ENCODE data around the gene TXNRD3.
"Not testable (repeated sequence)": the region's sequence is repeated elsewhere in the genome, so short reads cannot be mapped to it uniquely, and the experiment has no call there.

Gene TXNRD3

DNA sequence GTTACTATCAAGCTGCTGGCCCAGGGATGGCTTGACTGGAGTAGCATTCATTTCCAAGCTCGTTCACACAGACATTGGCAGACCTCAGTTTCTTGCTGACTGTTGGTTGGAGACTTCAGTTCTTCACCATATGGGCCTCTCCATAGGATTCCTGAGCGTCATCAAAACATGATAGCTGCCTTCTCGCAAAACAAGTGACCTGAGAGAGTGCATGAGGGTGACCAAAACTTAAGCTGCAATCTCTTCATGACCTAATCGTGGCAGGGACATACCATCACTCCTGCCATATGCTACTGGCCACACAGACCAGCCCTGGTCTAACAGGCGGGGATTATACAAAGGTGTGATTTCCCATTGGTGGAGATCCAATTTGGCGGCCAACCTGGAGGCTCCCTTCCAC is 50.2 kb downstream of the TXNRD3 start:
- Histone ChIP-seq H3K9ac (no peak overlapping the region), H3K9me3 (replicated peaks in 1 of 11) (no peaks in the 10 kb centered on the region), H3K4me2 (no peak overlapping the region), H3K36me3 (no peaks in the 10 kb centered on the region), H3K4me1 (peaks cover 0 to 25% (median 7%) of the 10 kb centered on the region in 10 experiments; a peak in 11 of 20 replicates), H3K4me3 (no peak overlapping the region), H4K20me1 (no peaks in the 10 kb centered on the region), H3K27ac (no peak overlapping the region), H3K27me3 (no peaks in the 10 kb centered on the region)
- TF ChIP-seq Cebpa-rat (IDR thresholded peaks at IDR 0.05), result no peak

DNA sequence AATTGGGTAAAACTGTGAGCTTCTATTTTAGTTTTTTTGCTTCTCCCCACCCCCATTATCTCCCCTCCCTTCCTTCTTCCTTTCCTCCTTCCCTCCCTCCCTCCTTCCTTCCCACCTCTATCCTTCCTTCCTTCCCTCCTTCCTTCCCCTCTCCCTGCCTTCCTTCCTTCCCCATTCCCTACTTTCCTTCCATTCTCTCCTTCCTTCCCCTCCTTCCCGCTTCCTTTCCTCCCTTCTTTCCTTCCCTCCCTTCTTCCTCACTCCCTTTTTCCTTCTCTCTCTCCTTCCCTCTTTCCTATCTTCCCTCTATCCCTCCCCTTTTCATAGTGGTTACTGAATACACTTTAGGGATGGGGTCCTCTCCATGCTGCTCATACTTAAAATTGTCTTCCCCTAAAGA is 55.8 kb downstream of the TXNRD3 start:
- no peak overlapping the region for H3K9ac ChIP-seq
- peaks cover 0 to 17% (median 0%) of the 10 kb centered on the region in 10 experiments; a peak in 6 of 20 replicates for H3K4me1 ChIP-seq
- H3K27me3 ChIP-seq, result no peaks in the 10 kb centered on the region
- H3K9me3 ChIP-seq (replicated peaks in 1 of 11), result peaks cover 0 to 7% (median 0%) of the 10 kb centered on the region in 11 experiments; a peak in 1 of 22 replicates
- H3K4me3 ChIP-seq, result no peak overlapping the region
- H3K4me2 ChIP-seq, result no peak overlapping the region
- H4K20me1 ChIP-seq, result no peaks in the 10 kb centered on the region
- no peak overlapping the region for H3K27ac ChIP-seq
- no peaks in the 10 kb centered on the region for H3K36me3 ChIP-seq
- no peak for TF ChIP-seq Cebpa-rat (IDR thresholded peaks at IDR 0.05)

DNA sequence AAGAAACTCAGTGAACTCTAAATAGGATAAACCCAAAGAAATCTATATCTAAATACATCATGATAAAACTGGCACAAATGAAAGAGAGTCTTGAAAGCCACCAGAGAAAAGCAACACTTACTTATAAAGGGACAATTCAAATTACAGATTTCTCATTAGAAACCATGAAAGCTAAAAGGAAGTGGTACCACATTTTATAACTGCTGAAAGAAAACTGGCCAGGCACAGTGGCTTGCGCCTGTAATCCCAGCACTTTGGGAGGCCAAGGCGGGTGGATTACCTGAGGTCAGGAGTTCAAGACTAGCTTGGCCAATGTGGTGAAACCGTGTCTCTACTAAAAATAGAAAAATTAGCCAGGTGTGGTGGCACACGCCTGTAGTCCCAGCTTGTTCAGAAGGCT is 59.4 kb downstream of the TXNRD3 start:
- not testable (repeated sequence) for H3K27me3 ChIP-seq, H4K20me1 ChIP-seq

DNA sequence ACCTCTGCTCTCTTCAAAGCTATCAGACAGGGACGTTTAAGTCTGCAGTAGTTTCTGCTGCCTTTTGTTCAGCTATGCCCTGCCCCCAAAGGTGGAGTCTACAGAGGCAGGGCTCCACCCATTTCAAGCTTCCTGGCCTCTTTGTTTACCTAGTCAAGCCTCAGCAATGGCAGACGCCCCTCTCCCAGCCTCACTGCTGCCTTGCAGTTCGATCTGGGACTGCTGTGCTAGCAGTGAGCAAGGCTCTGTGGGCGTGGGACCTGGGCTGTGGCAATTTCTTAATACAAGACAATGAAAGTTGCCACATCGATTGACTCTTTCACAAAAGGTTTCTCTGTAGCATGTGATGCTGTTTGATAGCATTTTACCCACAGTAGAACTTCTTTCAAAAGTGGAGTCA is 63.4 kb downstream of the TXNRD3 start:
- H3K4me1 ChIP-seq, H3K36me3 ChIP-seq, H3K27ac ChIP-seq, H3K9ac ChIP-seq, H3K4me2 ChIP-seq, H3K27me3 ChIP-seq, H3K4me3 ChIP-seq, H4K20me1 ChIP-seq: not testable (repeated sequence)
- H3K9me3 ChIP-seq (replicated peaks in 1 of 11), result peaks cover 0 to 14% (median 0%) of the 10 kb centered on the region in 11 experiments; a peak in 3 of 22 replicates

More for the DNA sequence above, 59.4 kb downstream of the TXNRD3 start:
- H3K4me2 ChIP-seq; H3K9ac ChIP-seq; H3K36me3 ChIP-seq; H3K4me1 ChIP-seq; H3K9me3 ChIP-seq (replicated peaks in 1 of 11); H3K27ac ChIP-seq; H3K4me3 ChIP-seq: not testable (repeated sequence)

DNA sequence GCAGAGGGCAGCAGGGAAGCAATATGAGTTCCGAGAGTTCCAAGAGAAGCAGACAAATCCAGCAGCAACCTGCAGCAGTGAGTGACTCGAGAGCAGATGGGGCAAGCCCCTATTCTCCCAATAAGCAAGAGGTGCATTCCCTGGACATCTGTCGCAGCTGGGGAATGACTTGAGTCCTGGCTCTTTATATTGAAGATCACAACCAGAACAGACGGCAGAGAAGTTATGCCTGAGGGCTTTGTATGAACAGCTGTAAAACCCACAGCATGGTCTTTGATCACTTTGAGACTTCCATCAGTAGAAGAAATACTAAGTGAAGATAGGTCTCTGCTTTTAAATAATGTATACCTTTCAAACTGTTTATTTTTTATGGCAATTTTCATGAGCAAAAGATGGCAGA is 72.6 kb downstream of the TXNRD3 start:
- Histone ChIP-seq H3K36me3 (no peaks in the 10 kb centered on the region), H4K20me1 (no peaks in the 10 kb centered on the region; a peak in 1 of 22 replicates), H3K9ac (no peak overlapping the region), H3K4me3 (no peak overlapping the region), H3K9me3 (replicated peaks in 1 of 11) (peaks cover 0 to 7% (median 0%) of the 10 kb centered on the region in 11 experiments; a peak in 1 of 22 replicates), H3K27me3 (no peaks in the 10 kb centered on the region), H3K4me1 (peaks cover 0 to 11% (median 0%) of the 10 kb centered on the region in 10 experiments; a peak in 2 of 20 replicates), H3K27ac (no peak overlapping the region), H3K4me2 (no peak overlapping the region)
- no peak for TF ChIP-seq Cebpa-rat (IDR thresholded peaks at IDR 0.05)

DNA sequence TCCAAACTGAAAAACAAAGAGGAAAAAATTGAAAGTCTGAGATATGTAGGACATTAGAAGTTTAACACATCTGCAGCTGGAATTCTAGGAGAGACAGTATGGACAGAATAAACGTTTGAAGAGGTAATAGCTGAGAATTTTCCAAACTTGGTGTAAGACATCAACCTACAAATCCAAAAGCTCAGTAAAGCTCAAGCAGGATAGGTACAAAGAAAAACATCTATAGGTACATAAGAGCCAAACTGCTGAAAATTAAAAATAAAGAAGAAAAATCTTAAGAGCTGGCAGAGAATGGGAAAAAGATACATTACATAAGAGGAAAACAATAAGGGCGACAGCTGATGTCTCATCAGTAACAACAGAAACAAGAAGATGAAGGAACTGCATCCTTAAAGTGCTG is 73.4 kb downstream of the TXNRD3 start:
- H3K9me3 ChIP-seq (replicated peaks in 1 of 11), result no peaks in the 10 kb centered on the region
- H3K36me3 ChIP-seq, result no peaks in the 10 kb centered on the region
- no peak overlapping the region for H3K4me2 ChIP-seq
- no peaks in the 10 kb centered on the region; a peak in 1 of 22 replicates for H4K20me1 ChIP-seq
- peaks cover 0 to 11% (median 0%) of the 10 kb centered on the region in 10 experiments; a peak in 2 of 20 replicates for H3K4me1 ChIP-seq
- no peak overlapping the region for H3K9ac ChIP-seq
- no peak overlapping the region for H3K27ac ChIP-seq
- H3K27me3 ChIP-seq, result no peaks in the 10 kb centered on the region
- TF ChIP-seq Cebpa-rat (IDR thresholded peaks at IDR 0.05), result no peak
- no peak overlapping the region for H3K4me3 ChIP-seq

DNA sequence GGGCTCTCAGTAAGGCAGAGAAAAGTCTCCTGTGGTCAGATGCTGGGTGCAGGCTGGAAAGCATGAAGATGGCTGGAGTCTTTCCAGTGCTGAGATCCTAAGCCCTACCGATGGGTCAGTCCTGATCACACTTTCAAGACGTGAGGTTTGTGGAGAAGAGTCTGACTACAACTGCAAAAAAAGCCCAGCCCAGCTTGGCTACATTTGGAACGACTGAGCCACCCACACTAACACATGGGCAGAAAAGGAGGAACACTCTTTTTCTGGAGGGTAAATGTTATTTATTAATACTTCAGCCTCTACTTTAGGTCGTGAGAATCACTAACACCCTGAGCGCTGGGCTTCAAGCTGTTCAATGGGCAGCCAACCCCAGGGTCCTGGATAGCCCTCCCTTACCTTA is 74.2 kb downstream of the TXNRD3 start:
- Histone ChIP-seq H3K36me3 (no peaks in the 10 kb centered on the region), H4K20me1 (no peaks in the 10 kb centered on the region; a peak in 1 of 22 replicates), H3K4me3 (no peak overlapping the region), H3K9ac (no peak overlapping the region), H3K4me1 (peaks cover 0 to 11% (median 0%) of the 10 kb centered on the region in 10 experiments; a peak in 2 of 20 replicates), H3K9me3 (replicated peaks in 1 of 11) (no peaks in the 10 kb centered on the region), H3K4me2 (peak overlapping the region in 2 of 11 experiments; percentile 11 to 32; a peak in 1 of 22 replicates), H3K27ac (no peak overlapping the region), H3K27me3 (no peaks in the 10 kb centered on the region)
- no peak for TF ChIP-seq Cebpa-rat (IDR thresholded peaks at IDR 0.05)

DNA sequence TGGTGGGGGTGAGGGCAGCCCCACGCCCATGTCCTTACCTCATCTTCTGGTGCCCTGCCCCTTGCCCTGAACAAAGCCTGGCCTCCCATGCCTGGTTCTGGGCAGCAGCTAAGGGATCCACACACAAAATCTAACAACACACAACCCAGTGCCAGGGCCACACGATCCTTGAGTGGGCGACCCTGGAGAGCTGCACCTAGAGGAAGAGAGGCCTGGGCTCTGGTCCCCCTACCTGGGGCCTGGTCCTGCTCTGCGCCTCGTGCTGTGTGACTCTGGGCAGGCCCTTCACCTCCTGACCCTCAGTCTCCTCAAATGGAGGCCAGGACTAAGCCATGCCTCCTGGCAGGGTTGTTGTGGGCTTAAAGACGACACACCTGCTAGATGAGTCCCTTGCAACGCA is 76.2 kb downstream of the TXNRD3 start:
- Histone ChIP-seq H3K9ac (no peak overlapping the region), H3K36me3 (no peaks in the 10 kb centered on the region), H3K27me3 (no peaks in the 10 kb centered on the region), H4K20me1 (no peaks in the 10 kb centered on the region; a peak in 1 of 22 replicates), H3K9me3 (replicated peaks in 1 of 11) (no peaks in the 10 kb centered on the region), H3K4me1 (peaks cover 0 to 11% (median under 1%) of the 10 kb centered on the region in 10 experiments; a peak in 8 of 20 replicates), H3K4me3 (no peak overlapping the region), H3K27ac (no peak overlapping the region), H3K4me2 (no peak overlapping the region)
- TF ChIP-seq Cebpa-rat (IDR thresholded peaks at IDR 0.05), result no peak

DNA sequence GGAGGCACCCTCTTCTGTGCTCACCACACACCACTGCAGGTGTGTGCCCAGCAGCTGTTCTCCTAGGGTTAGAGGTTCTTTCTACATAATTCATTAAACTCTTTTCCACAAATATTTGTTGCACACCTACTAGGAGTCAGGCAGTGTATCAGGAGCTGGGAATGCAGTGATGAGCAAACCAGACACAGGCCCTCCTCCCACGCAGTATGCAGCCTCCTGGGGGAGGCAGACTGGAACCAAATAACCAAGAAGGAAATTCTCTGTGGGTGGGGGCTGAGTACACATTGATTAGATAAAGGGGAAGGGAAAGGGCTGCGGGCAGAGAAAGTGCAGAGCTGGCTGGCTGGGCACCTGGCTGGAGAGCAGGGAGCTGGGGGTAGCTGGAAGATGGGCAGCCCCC is 77.7 kb downstream of the TXNRD3 start:
- Histone ChIP-seq H3K27ac (no peak overlapping the region), H3K4me1 (peaks cover 0 to 11% (median 5%) of the 10 kb centered on the region in 10 experiments; a peak in 9 of 20 replicates), H3K27me3 (no peaks in the 10 kb centered on the region), H3K4me2 (no peak overlapping the region; a peak in 1 of 22 replicates), H3K36me3 (no peaks in the 10 kb centered on the region), H4K20me1 (no peaks in the 10 kb centered on the region; a peak in 1 of 22 replicates), H3K9ac (no peak overlapping the region), H3K9me3 (replicated peaks in 1 of 11) (no peaks in the 10 kb centered on the region), H3K4me3 (no peak overlapping the region)
- TF ChIP-seq Cebpa-rat (IDR thresholded peaks at IDR 0.05), result no peak

DNA sequence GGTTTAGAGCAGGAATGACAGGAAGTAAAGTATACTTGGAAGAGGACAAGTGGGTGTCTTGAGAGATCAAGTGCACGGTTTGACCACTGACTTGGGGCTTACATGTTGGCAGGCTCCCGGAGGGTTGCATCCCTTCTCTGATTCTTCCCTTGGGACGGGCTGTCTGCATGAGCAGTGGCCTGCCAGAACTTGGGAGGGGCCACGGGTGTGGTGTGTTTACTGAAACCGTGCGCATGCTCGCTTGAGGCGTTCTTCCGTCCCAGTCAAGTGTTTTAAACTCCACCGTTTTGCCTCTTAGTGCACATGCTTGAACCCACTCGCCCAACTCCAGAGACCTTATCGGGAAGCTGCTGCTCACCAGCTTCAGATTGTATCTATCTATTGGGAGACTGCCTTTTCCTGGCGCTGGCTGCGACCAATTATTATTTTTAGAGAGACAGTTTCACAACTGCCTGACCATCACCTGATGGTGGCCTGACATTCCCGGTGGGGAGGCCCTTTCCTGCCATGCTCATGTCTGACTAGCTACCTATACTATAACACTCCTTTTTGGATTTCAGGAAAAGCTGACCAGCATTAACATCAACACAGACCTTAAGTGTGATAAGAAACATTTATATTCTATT is 81.3 kb downstream of the TXNRD3 start:
- H3K4me2 ChIP-seq, result peak overlapping the region in 6 of 11 experiments; percentile 5 to 59 (median 18); a peak in 7 of 22 replicates
- peaks cover 0 to 10% (median 2%) of the 10 kb centered on the region in 10 experiments; a peak in 7 of 20 replicates for H3K4me1 ChIP-seq
- H3K9me3 ChIP-seq (replicated peaks in 1 of 11), result no peaks in the 10 kb centered on the region
- H3K27me3 ChIP-seq, result no peaks in the 10 kb centered on the region
- H3K9ac ChIP-seq, result no peak overlapping the region
- H3K4me3 ChIP-seq, result no peak overlapping the region
- H3K36me3 ChIP-seq, result no peaks in the 10 kb centered on the region
- no peaks in the 10 kb centered on the region for H4K20me1 ChIP-seq
- no peak for TF ChIP-seq Cebpa-rat (IDR thresholded peaks at IDR 0.05)
- no peak overlapping the region for H3K27ac ChIP-seq
